Measurements from ENCODE around the gene NPIPB2.
A peak's percentile ranks its signal among the peaks of the same experiment; 100 is the strongest.

The NPIPB2 gene

GRCh38 chr16:11915644-11916523 lies 26.0 kb downstream of the NPIPB2 start, which contains the start of gene GSPT1:
Gene GSPT1 (minus strand): TSS chr16:11915956. CDS start chr16:11915720, 236 bp downstream.
- Histone ChIP-seq H3K27me3 (ENCODE audit: insufficient read depth, poor library complexity, severe bottlenecking) (peaks cover 2% of the 10 kb centered on the region), H3K27ac (replicated peaks) (peak within 1 kb of the TSS; percentile 92), H3K4me3 (replicated peaks; ENCODE audit: insufficient read depth, low read length) (peak within 1 kb of the TSS; percentile 88)
- peak; percentile 67; the same call in 1 of the 2 replicates for TF ChIP-seq POLR2AphosphoS5 (IDR thresholded peaks at IDR 0.05; ENCODE audit: low read depth)
- TF ChIP-seq GABPA (IDR thresholded peaks at IDR 0.05; ENCODE audit: low read depth), result peak; percentile 86
- no peak for TF ChIP-seq REST (IDR thresholded peaks at IDR 0.05; ENCODE audit: insufficient replicate concordance, low read depth)
- no peak for TF ChIP-seq CTCF (IDR thresholded peaks at IDR 0.05; ENCODE audit: insufficient read depth, low read length)
- peak; percentile 19; the same call in 1 of the 2 replicates for TF ChIP-seq SPI1 (IDR thresholded peaks at IDR 0.05; ENCODE audit: borderline replicate concordance, low read depth)
- peak; percentile 96 to 99 for DNase-seq (ENCODE audit: low read depth in 1 of 2, low spot score in 1 of 2)

- peak; percentile 21 to 40 for DNase-seq (ENCODE audit: low read depth in 1 of 2, low spot score in 1 of 2)
- peak overlapping the region; percentile 92 for H3K27ac ChIP-seq (replicated peaks)
- H3K4me3 ChIP-seq (replicated peaks; ENCODE audit: insufficient read depth, low read length), result peak overlapping the region; percentile 88
- TF ChIP-seq GABPA (IDR thresholded peaks at IDR 0.05; ENCODE audit: low read depth), result no peak
- TF ChIP-seq POLR2AphosphoS5 (IDR thresholded peaks at IDR 0.05; ENCODE audit: low read depth), result no peak
- peak; percentile 57; the same call in 1 of the 2 replicates for TF ChIP-seq SPI1 (IDR thresholded peaks at IDR 0.05; ENCODE audit: borderline replicate concordance, low read depth)
- no peak for TF ChIP-seq CTCF (IDR thresholded peaks at IDR 0.05; ENCODE audit: insufficient read depth, low read length)
- peaks cover 1% of the 10 kb centered on the region for H3K27me3 ChIP-seq (ENCODE audit: insufficient read depth, poor library complexity, severe bottlenecking)
These were observed 26.7 kb downstream of the NPIPB2 start for GRCh38 chr16:11915114-11915643.

GRCh38 chr16:11914210-11915113 lies 27.4 kb downstream of the NPIPB2 start:
- Histone ChIP-seq H3K4me3 (replicated peaks; ENCODE audit: insufficient read depth, low read length) (peak overlapping the region; percentile 88), H3K27me3 (ENCODE audit: insufficient read depth, poor library complexity, severe bottlenecking) (no peaks in the 10 kb centered on the region), H3K27ac (replicated peaks) (peak overlapping the region; percentile 92)
- TF ChIP-seq GABPA (IDR thresholded peaks at IDR 0.05; ENCODE audit: low read depth) (no peak), POLR2AphosphoS5 (IDR thresholded peaks at IDR 0.05; ENCODE audit: low read depth) (no peak), CTCF (IDR thresholded peaks at IDR 0.05; ENCODE audit: insufficient read depth, low read length) (no peak), REST (IDR thresholded peaks at IDR 0.05; ENCODE audit: insufficient replicate concordance, low read depth) (no peak), SPI1 (IDR thresholded peaks at IDR 0.05; ENCODE audit: borderline replicate concordance, low read depth) (no peak)
- peak in 1 of 2 experiments; percentile 26 for DNase-seq (ENCODE audit: low read depth in 1 of 2, low spot score in 1 of 2)

All from HL-60 (cell line).